Measurements from ENCODE around the gene SETD5. TPM values are rescaled to one million over a fixed set of nuclear protein-coding genes. Genes with fewer than 3 reads are reported as not detected.

SETD5 gene
- total and polyA plus RNA-seq, 2 of the 4 experiments (the other 2 are of a cell fraction) = 42.7 to 62.9 TPM

GRCh38 chr3:9416139-9416780 is 18.8 kb downstream of the SETD5 start:
- no peak overlapping the region for H2AFZ ChIP-seq (replicated peaks; ENCODE audit: low read length, poor library complexity)
- CTCF ChIA-PET = no interaction called here
- DNase-seq (peak; percentile 43), ATAC-seq (ENCODE audit: low read depth) (peak; percentile 71)
- H2AK5ac ChIP-seq (ENCODE audit: low read depth, low read length) = no peak overlapping the region
- H4K8ac ChIP-seq (ENCODE audit: low read depth in 2 of 2, low read length in 2 of 2) = no peak overlapping the region; a peak in 1 of 4 replicates
- intact Hi-C loops (cut with micrococcal nuclease) (no loop called here), dilution Hi-C loops (cut with HindIII; ENCODE audit: low sequenced_read_pairs, unreplicated experiment) (no loop called here), in situ Hi-C loops (cut with MboI; ENCODE audit: low sequenced_read_pairs) (no loop called here)
- H3K56ac ChIP-seq (ENCODE audit: extremely low read depth, insufficient read depth, low read length) = no peak overlapping the region
- H3K4ac ChIP-seq (ENCODE audit: low read depth, low read length) = no peak overlapping the region
- peaks cover 11% of the 10 kb centered on the region for H3K4me1 ChIP-seq (ENCODE audit: control insufficient read depth, insufficient read depth, low read length)
- peaks cover 94% of the 10 kb centered on the region for H4K20me1 ChIP-seq (ENCODE audit: insufficient read depth, low read length)
- H4K5ac ChIP-seq (ENCODE audit: low read depth, low read length) = no peak overlapping the region
- peak overlapping the region; percentile 78 for H2BK5ac ChIP-seq (ENCODE audit: low read depth, low read length, poor library complexity, severe bottlenecking)
- TF ChIP-seq FOS (IDR thresholded peaks at IDR 0.05; ENCODE audit: low read depth, low read length) (no peak), NFE2L2 (IDR thresholded peaks at IDR 0.05; ENCODE audit: low read depth, low read length) (peak; percentile 78), SMC3 (IDR thresholded peaks at IDR 0.05; ENCODE audit: low read depth, low read length) (no peak), MAFK (IDR thresholded peaks at IDR 0.05; ENCODE audit: low read depth, low read length) (0 out of 2 replicates have a peak, but pooled peaks have one; percentile 54), BHLHE40 (IDR thresholded peaks at IDR 0.05; ENCODE audit: low read depth, low read length) (no peak), MXI1 (IDR thresholded peaks at IDR 0.05; ENCODE audit: borderline replicate concordance, low read depth, low read length) (no peak), RAD21 (IDR thresholded peaks at IDR 0.05; ENCODE audit: low read length) (no peak), USF2 (IDR thresholded peaks at IDR 0.05; ENCODE audit: low read depth, low read length) (no peak), CEBPB (IDR thresholded peaks at IDR 0.05; ENCODE audit: low read depth, low read length) (0 out of 2 replicates have a peak, but pooled peaks have one; percentile 24), RFX5 (IDR thresholded peaks at IDR 0.05; ENCODE audit: low read depth, low read length) (no peak)
- H3K18ac ChIP-seq (ENCODE audit: low read depth, low read length) = no peak overlapping the region
- H4K91ac ChIP-seq (ENCODE audit: insufficient read depth, low read depth, low read length) = no peak overlapping the region
- H3K27me3 ChIP-seq (ENCODE audit: control insufficient read depth, insufficient read depth, low read length) = no peaks in the 10 kb centered on the region
- no peak overlapping the region for H2BK120ac ChIP-seq (ENCODE audit: low read depth, low read length)
- H2BK15ac ChIP-seq (ENCODE audit: low read depth, low read length) = no peak overlapping the region
- H3K9me1 ChIP-seq (ENCODE audit: insufficient read depth, low read length) = peaks cover 8% of the 10 kb centered on the region; the same call in 1 of the 2 replicates
- no peak overlapping the region for H2BK20ac ChIP-seq (ENCODE audit: low read depth, low read length)
- H3K14ac ChIP-seq (replicated peaks; ENCODE audit: low read depth, low read length) = no peak overlapping the region
- H3K36me3 ChIP-seq (ENCODE audit: control insufficient read depth, insufficient read depth, low read length) = peaks cover 2% of the 10 kb centered on the region; the same call in 1 of the 2 replicates
- H2AK9ac ChIP-seq (replicated peaks; ENCODE audit: low read depth, low read length, poor library complexity) = no peak overlapping the region
- POLR2A ChIA-PET (ENCODE audit: unreplicated experiment) = interaction anchor here (0.5 to 0.7 kb wide), 2 partner anchors 11 to 19 kb away, joined by 3 to 4 read pairs; partner anchors contain the start of gene SETD5
- no TSS peak for BruUV-seq (replicated peaks)
- no peak overlapping the region for H3K23ac ChIP-seq (ENCODE audit: low read depth, low read length)
- H3K27ac ChIP-seq (ENCODE audit: insufficient read depth, low read length) = peak overlapping the region; percentile 41; the same call in 1 of the 2 replicates
- H3K79me1 ChIP-seq (ENCODE audit: low read depth in 1 of 2, low read length in 2 of 2) = peaks cover 0 to 29% of the 10 kb centered on the region in 2 experiments; a peak in 2 of 4 replicates
- no CpG with 5 or more reads among the region's 3 CpGs for WGBS, 2 experiments (ENCODE audit: extremely low coverage in 2 of 2, insufficient read length in 1 of 2)
- no peaks in the 10 kb centered on the region; the same call in 1 of the 2 replicates for H3K9me3 ChIP-seq (ENCODE audit: control insufficient read depth, insufficient read depth, low read length)
- peak overlapping the region; percentile 14; the same call in 1 of the 2 replicates for H3K4me2 ChIP-seq (ENCODE audit: low read depth, low read length)
- H3K9ac ChIP-seq (ENCODE audit: low read depth, low read length) = no peak overlapping the region
- H3K4me3 ChIP-seq (ENCODE audit: insufficient read depth, low read depth, low read length) = no peak overlapping the region

Measured in IMR-90 (cell line).